Measurements from ENCODE around the gene PHC2. TPM values are rescaled to one million over a fixed set of nuclear protein-coding genes. Genes with fewer than 3 reads are reported as not detected.

The PHC2 gene
- total and polyA plus RNA-seq, 4 donors, result 79.9 to 311 (median 121) TPM

- Histone ChIP-seq H3K36me3 (ENCODE audit: control insufficient read depth in 4 of 4, insufficient read depth in 4 of 4, low read length in 4 of 4) (no peaks in the 10 kb centered on the region), H3K4me3 (no peak overlapping the region), H3K4me1 (ENCODE audit: control insufficient read depth in 5 of 5, insufficient read depth in 5 of 5, low read length in 5 of 5) (peaks cover 0 to 4% (median 0%) of the 10 kb centered on the region in 5 donors), H3K9ac (ENCODE audit: insufficient read depth in 1 of 2, low read length in 2 of 2) (no peak overlapping the region), H3K27me3 (ENCODE audit: control insufficient read depth in 3 of 3, insufficient read depth in 3 of 3, low read length in 2 of 3) (no peaks in the 10 kb centered on the region), H3K27ac (ENCODE audit: low read depth in 1 of 2, low read length in 1 of 2) (no peak overlapping the region), H3K9me3 (ENCODE audit: control insufficient read depth in 4 of 4, insufficient read depth in 3 of 4, low read length in 3 of 4) (no peaks in the 10 kb centered on the region)
- TF ChIP-seq CTCF (IDR thresholded peaks at IDR 0.05; ENCODE audit: control extremely low read depth, extremely low read depth), result no peak
- ATAC-seq (ENCODE audit: insufficient read depth, low FRiP score) (no peak), DNase-seq (no peak)
- 92% methylated on average over 8 of the region's 8 CpGs for WGBS, 2 donors
These were observed 23.9 kb upstream of the PHC2 start for GRCh38 chr1:33454646-33455282.

GRCh38 chr1:33446590-33446989 is 15.7 kb upstream of the PHC2 start:
- ATAC-seq (ENCODE audit: insufficient read depth, low FRiP score), result no peak

DNA sequence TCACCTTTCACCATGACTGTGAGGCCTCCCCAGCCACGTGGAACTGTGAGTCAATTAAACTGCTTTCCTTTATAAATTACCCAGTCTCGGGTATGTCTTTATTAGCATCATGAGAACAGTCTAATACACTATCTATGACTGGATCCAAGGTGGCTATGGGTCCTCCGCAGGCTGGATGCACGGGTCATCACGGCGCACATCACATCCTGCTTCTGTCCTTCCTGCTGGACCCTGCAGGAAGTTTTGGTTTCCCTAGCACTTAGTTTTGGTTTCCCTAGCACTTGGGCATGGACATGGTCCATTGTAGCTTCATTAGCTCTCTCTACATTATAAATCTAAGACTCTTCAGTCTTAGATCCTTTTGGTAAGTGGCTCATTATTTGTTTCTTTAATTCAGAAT is 14.2 kb upstream of the PHC2 start:
- TF ChIP-seq CTCF (IDR thresholded peaks at IDR 0.05; ENCODE audit: control extremely low read depth, extremely low read depth), result no peak
- 76% methylated on average over 6 of the region's 6 CpGs for WGBS, 2 donors
- ATAC-seq (ENCODE audit: insufficient read depth, low FRiP score), result no peak
- peaks cover 0 to 3% (median 0%) of the 10 kb centered on the region in 5 donors for H3K4me1 ChIP-seq (ENCODE audit: control insufficient read depth in 5 of 5, insufficient read depth in 5 of 5, low read length in 5 of 5)
- no peak overlapping the region for H3K27ac ChIP-seq (ENCODE audit: low read depth in 1 of 2, low read length in 1 of 2)
- no peaks in the 10 kb centered on the region for H3K27me3 ChIP-seq (ENCODE audit: control insufficient read depth in 3 of 3, insufficient read depth in 3 of 3, low read length in 2 of 3)
- H3K36me3 ChIP-seq (ENCODE audit: control insufficient read depth in 4 of 4, insufficient read depth in 4 of 4, low read length in 4 of 4), result no peaks in the 10 kb centered on the region
- DNase-seq, result no peak
- no peak overlapping the region for H3K9ac ChIP-seq (ENCODE audit: insufficient read depth in 1 of 2, low read length in 2 of 2)
- peaks cover 0 to 3% (median 0%) of the 10 kb centered on the region in 4 donors for H3K9me3 ChIP-seq (ENCODE audit: control insufficient read depth in 4 of 4, insufficient read depth in 3 of 4, low read length in 3 of 4)
- H3K4me3 ChIP-seq, result no peak overlapping the region

More at GRCh38 chr1:33446590-33446989, 15.7 kb upstream of the PHC2 start:
- H3K36me3 ChIP-seq (ENCODE audit: control insufficient read depth in 4 of 4, insufficient read depth in 4 of 4, low read length in 4 of 4), result no peaks in the 10 kb centered on the region
- no peak overlapping the region for H3K27ac ChIP-seq (ENCODE audit: low read depth in 1 of 2, low read length in 1 of 2)
- 89 to 90% methylated on average over 3 of the region's 3 CpGs for WGBS, 2 donors
- no peak overlapping the region for H3K9ac ChIP-seq (ENCODE audit: insufficient read depth in 1 of 2, low read length in 2 of 2)
- peaks cover 0 to 2% (median 0%) of the 10 kb centered on the region in 5 donors for H3K4me1 ChIP-seq (ENCODE audit: control insufficient read depth in 5 of 5, insufficient read depth in 5 of 5, low read length in 5 of 5)
- no peak for TF ChIP-seq CTCF (IDR thresholded peaks at IDR 0.05; ENCODE audit: control extremely low read depth, extremely low read depth)
- DNase-seq, result no peak
- H3K27me3 ChIP-seq (ENCODE audit: control insufficient read depth in 3 of 3, insufficient read depth in 3 of 3, low read length in 2 of 3), result no peaks in the 10 kb centered on the region
- H3K4me3 ChIP-seq, result no peak overlapping the region
- H3K9me3 ChIP-seq (ENCODE audit: control insufficient read depth in 4 of 4, insufficient read depth in 3 of 4, low read length in 3 of 4), result peaks cover 0 to 2% (median 0%) of the 10 kb centered on the region in 4 donors

Measured in lung (tissue), 12 donors.